ENCODE measurements around the gene APPBP2.
"Not testable (repeated sequence)": the region's sequence is repeated elsewhere in the genome, so short reads cannot be mapped to it uniquely, and the experiment has no call there.

Gene APPBP2

DNA sequence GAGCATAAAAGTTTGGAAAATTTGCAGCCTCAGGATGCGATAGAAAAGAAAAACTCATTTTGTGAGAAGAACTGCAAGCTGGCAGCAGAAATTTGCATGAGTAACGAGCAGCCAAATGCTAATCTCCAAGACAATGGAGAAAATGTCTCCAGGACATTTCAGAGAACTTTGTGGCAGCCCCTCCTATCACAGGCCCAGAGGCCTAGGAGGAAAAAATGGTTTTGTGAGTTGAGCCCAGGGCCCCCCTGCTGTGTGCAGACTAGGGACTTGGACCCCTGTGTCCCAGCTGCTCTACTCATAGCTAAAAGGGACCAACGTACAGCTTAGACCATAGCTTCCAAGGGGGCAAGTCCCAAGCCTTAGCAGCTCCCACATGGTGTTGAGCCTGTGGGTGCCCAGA is 34.3 kb downstream of the APPBP2 start:
- no peak for DNase-seq

- not testable (repeated sequence) for DNase-seq
Measured at GRCh38 chr17:60490594-60490993, 35.4 kb downstream of the APPBP2 start.

DNA sequence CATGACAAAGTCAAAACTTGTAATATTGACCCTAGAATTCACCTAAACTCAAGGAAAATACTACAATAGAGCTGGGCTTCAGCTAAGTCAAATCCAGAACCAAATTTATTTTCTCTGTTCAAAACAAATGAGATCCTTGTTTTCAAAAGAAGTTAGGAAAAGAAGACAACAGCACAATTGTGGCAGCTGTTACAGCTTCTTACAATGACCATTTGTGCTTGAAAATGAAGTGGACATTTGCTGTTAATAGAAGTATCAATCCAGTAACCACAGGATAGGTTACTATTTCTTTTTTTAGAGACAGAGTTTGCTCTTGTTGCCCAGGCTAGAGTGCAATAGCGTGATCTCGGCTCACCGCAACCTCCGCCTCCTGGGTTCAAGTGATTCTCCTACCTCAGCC is 44.4 kb downstream of the APPBP2 start:
- DNase-seq, result no peak

DNA sequence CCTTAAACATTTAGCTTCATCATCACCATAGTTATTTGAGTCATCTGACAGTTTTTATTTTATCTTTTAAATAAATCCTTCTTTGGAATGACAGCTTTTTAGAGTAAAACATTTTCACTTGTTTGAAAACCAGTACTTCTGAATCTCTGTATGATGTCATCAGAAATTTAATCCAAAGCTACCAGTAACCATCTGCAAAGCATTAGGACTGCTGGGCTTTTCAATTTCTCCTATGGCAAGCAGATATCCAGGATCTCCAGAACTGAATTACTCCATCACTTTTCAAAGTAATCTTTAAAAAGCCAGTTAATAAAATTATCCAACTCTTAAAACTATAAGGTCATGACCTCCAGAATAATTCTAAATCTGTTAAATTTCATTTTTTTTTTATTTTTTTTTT is 52.3 kb downstream of the APPBP2 start:
- no peak for DNase-seq

DNA sequence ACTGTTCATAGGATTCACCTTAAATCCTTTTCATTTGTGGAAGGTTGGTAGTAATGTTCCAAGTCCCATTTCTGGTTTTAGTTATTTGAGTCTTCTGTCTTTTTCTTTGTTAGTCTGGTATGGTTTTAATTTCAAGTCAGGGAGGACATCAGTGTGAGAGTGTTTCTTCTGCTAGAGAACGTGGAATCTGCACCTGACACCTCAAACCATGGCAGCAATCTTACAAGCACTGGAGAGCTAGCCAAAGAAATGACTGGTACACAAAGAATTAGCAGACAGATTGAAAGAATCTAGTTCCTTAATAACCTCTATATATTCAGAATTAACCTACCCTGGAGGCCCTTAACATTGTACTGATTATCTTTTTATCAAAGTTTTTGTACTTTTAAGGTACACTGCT is 53.6 kb downstream of the APPBP2 start:
- DNase-seq, result no peak

DNA sequence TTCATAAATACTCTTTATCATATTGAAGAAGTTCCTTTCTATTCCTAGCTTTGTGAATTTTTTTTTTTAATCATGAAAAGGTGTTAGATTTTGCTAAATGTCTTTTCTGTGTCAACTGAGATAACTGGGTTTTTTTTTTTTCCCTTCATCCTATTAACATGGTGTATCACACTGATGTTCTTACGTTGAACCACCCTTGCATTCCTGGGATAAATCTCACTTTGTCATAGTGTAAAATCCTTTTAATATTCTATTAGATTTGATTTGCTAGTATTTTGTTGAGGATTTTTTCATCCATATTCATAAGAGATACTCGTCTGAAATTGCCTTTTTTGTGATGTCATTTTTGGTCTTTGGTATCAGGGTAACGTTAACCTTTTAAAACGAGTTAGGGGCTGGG is 54.6 kb downstream of the APPBP2 start:
- no peak for DNase-seq

GRCh38 chr17:60468371-60468770 is 57.7 kb downstream of the APPBP2 start:
- DNase-seq, result no peak

- no peak for DNase-seq
Measured at GRCh38 chr17:60464343-60464742, 61.7 kb downstream of the APPBP2 start.

GRCh38 chr17:60463157-60463835 is 62.7 kb downstream of the APPBP2 start:
- DNase-seq, result no peak

DNA sequence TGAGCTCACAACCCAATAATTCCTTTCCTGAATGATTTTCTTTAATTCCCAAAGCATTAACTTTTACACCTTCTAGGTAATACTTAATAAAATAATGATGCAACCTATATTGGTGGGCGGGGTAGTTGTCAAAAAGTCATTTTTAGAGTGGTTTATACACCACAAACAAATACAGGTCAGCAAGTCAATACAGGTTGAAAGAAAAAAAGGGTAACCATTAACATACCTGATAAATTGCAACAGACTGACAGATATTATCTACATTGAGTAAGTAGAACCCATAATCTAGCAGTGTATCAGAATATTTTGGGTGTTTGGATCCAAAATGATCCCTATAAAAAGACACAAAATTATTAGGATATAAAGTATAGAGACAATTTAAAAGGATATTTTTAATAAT is 64.5 kb downstream of the APPBP2 start:
- no peak for DNase-seq

DNA sequence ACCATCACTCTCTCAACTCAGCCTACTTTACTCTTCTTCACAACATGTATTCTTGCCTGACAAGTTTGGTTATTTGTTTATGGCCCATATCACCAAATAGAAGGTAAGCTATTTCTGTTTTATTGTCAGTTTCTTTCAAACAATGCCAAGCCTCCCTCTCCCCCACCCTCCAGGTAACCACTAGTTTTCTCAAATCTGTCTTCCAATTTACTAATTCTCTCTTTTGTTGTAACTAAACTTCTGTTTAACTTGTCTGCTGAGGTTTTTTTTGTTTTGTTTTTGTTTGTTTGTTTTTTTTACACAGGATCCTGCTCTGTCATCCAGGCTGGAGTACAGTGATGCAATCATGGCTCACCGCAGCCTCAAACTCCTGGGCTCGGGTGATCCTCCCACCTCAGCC is 68.9 kb downstream of the APPBP2 start:
- DNase-seq, result no peak

DNA sequence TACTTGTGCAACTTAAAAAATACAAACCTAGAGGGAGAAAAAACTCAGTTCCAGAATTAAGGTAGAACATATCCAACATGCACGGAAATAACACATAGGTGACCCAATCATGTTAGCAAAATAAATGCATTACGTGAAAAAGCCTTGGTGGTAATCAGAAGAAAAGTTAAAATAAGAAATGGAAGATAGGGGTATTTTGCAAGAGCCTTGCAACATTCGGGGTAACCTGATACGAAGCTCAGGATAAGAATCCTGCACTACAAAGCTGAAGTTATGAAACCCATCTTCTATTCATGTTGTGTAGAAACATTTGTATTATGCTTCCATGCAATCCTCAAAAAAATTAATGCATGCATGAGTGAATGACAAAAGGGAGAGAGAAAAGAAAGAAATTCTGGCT is 70.7 kb downstream of the APPBP2 start:
- DNase-seq, result no peak

DNA sequence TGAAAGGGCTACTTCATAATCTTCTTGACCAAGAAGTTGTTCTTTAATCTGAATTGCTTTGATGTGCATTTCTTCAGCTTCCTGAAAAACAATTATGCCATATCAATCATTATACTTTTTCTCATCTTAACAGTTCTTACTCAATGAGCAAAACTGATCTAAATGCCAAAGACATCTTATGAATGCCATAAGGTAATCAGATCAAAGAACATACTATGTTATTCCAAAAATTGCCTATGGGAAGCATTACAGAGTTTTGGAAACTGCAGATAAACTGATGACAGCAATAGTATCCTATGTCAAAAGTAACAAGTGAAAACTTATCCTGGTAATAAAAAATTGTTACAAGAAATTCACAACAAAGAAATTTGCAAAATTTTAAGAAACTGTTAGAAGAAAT is 74.1 kb downstream of the APPBP2 start:
- no peak for DNase-seq

GRCh38 chr17:60451071-60451470 is 75.0 kb downstream of the APPBP2 start:
- no peak for DNase-seq

GRCh38 chr17:60447375-60447774 is 78.7 kb downstream of the APPBP2 start:
- no peak for DNase-seq

DNA sequence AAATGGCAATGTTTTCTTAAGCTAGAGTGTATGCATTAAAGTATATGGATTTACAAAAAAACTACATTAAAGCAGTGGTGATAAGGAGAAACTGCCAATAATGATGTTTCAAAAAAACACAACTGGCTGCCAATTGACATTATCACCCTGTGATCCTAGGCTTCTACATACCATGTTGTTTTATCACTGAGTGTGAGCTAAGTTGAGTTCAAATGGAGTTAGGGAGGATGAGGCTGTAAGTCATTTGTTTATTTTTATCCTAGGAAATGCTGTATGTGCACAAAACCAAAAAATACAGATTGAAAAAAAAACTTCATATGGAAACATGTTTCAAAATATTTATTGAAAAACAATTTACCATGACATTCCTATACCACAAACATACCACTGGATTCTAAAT is 80.9 kb downstream of the APPBP2 start:
- no peak for DNase-seq

DNA sequence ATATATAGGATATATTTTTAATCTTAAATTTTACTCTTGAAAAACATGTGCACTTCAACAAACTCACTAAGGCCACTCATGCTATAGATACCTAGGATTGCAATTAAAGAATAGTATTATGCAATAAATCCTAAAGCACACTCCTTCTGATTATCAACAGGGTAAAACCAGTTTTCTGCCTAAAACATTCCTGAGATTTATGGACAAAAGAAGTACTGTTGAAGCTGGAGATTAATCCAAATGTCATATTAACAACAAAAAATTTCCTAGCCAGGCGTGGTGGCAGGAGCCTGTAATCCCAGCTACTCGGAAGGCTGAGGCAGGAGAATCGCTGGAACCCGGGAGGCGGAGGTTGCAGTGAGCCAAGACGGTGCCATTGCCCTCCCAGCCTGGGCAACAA is 82.3 kb downstream of the APPBP2 start:
- DNase-seq, result no peak

DNA sequence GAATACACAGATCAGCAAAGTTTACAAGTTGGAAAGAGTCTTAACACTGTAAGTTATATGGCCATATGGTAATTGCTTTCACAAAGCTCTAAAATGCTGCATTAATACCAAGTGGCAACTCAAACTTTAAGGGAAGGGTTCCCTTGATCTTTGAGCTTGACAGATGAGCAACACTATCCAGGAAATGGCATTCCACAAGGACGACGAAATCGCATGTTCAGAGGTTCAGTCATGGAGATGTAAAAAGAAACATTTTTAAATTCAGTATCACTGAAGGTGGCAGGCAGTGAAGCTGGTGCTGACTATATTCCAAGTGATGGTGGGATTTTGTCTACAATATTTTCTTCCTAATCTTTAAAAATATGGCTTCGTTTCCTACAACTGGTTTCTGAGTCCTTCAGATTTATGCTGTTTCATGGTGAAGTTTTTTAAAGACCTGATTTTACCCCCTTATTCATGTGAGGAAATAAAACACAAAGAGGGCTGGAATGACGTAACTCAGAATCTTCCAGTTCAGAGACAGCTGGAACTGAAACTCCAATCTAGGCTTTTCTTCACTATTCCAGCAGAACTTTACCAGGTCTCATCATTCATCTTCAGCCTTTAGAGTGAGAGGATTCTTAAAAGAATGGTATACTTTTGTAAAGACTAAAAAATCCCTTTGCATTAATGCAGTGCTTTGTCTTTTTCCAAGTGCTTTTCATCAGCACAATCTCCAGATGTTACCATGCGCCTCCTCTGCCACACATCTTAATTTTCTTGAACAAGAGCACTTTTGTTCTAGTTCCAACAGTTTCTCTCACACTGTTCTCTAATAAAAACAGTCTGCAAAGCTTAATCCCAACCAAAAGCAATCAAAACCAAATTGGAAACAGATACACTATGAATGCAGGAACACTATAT is 83.5 kb downstream of the APPBP2 start:
- DNase-seq, result no peak

GRCh38 chr17:60439501-60439900 is 86.5 kb downstream of the APPBP2 start:
- no peak for DNase-seq

DNA sequence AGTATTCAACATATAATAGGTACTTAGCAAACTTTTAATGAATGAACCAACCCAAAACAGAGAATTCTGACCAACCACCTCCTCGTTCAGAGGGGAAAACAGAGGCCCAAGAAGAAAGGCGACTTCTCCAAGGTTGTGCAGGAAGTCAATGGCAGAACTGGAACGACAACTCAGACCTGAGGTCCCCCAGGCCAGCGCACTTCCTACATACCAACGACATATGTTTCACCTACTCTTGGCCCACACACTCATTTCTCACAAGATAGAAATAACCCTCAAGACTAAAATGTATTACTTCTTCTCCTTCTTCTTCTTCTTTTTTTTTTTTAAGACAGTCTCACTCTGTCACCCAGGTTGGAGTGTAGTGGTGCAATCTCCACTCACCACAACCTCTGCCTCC is 89.4 kb downstream of the APPBP2 start:
- no peak for DNase-seq

DNA sequence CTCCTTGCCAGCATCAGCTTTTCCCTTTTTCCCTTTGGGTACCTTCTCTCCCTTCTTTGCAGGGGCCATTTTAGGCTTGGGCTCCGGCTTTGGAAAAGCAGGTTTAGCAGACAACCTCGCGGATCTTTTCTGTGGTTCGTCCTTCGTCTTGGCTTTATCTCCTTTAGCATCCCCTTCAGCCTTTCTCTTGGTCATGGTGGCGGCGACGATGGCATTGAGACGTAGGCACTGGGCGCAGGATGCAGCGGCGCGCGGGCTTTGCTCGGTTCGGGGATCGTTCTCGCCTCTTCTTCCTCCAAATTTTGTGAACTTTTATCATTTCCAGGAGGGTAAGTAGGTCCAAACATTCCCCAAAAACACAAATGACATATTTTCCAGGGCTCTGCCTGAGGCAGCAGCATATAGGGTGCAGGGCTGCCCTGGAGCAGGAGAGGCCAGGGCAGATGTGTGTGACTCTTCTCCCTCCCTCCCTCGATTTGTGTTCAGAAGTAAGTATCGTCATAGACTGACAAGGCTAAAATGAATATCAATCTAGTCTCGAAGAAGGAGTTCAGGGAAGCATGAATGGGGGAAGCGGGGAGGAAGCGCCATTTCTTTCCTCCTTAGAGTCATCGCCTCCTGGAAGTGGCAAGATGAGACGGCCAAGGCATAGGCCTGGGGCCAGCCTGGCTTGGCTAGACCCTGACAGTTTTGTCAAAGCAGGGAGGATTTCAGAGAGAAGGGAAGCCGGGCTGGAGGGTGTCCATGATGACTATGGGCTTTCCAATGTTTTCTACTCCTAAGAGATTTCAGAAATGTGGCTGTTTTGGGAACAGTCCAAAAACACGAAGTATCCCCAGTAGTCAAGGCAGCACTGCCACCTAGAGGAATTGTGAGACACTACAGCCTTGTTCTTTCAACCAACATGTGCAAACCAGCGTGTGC is 90.5 kb downstream of the APPBP2 start:
- peak; percentile 87 for DNase-seq

DNA sequence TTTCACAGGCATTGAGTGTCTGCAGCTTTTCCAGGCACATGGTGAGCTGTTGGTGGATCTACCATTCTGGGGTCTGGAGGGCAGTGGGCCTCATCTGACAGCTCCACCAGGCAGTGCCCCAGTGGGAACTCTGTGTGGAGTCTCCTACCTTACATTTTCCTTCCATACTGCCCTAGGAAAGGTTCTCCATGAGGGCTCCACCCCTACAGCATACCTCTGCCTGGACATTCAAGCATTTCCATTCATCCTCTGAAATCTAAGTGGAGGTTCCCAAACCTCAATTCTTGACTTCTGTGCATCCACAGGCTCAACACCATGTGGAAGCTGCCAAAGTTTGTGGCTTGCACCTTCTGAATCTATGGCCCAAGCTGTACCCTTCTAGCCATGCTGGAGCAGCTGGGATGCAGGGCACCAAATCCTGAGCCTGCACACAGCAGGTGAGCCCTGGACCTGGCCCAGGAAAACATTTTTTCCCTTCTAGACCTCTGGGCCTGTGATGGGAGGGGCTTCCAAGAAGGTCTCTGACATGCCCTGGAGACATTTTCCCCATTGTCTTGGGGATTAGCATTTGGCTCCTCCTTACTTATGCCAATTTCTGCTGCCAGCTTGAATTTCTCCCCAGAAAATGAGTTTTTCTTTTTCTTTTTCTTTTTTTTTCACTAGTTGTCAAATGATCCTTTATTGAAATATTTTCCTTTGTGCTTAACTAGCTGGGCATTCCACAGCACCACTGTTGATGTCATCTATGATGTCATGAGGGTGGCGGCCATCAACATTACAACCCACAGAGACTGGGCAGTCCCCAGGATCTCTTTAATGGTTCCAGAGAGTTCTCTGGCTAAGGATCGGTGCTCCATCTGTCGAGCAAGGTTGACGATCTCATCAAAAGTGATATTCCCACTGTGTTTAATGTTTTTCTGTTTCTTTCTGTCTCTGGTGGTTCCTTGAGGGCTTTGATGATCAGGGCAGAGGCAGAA is 92.7 kb downstream of the APPBP2 start:
- DNase-seq, result not testable (repeated sequence)

Data from NCI-H510A treated with DMSO at 0.1 percent for 48 hours (cell line).